WERI-Rb-1 (cell line): Measurements from ENCODE around the gene EMID1.

ENCODE experiments used
- DNase-seq: peaks from one replicate; pipeline ENCODE4 v3.0.0-alpha.2; 2020
- H3K27ac ChIP-seq: fragments of 250-450 bp; sonication (Bioruptor Pico); 2 replicates; pipeline ENCODE4 v1.5.1; 2020; ENCODE audit warnings: mild to moderate bottlenecking, moderate library complexity
- H3K27me3 ChIP-seq: fragments of 250-450 bp; sonication (Bioruptor Pico); 2 replicates; pipeline ENCODE4 v1.5.1; 2021; ENCODE audit warnings: mild to moderate bottlenecking, low read depth, moderate library complexity; ENCODE audit not compliant: insufficient read depth, severe bottlenecking
- H3K36me3 ChIP-seq: fragments of 250-450 bp; sonication (Bioruptor Pico); 2 replicates; pipeline ENCODE4 v1.5.1; 2020; ENCODE audit warnings: mild to moderate bottlenecking, moderate library complexity
- H3K4me3 ChIP-seq: 2 replicates; pipeline ENCODE4 v1.5.1; 2011; ENCODE audit warnings: low read depth, mild to moderate bottlenecking, control low read depth, low read length
- H3K9me3 ChIP-seq: fragments of 250-450 bp; sonication (Bioruptor Pico); 2 replicates; pipeline ENCODE4 v1.5.1; 2021; ENCODE audit warnings: mild to moderate bottlenecking, moderate library complexity; ENCODE audit not compliant: severe bottlenecking
- CTCF ChIP-seq: IDR thresholded peaks from 2 replicates; pipeline ENCODE4 v1.5.1; 2011; ENCODE audit warnings: low read depth, mild to moderate bottlenecking, control low read depth, inconsistent platforms, low read length

EMID1 gene

GRCh38 chr22:29251265-29251664 lies 45.6 kb downstream of the EMID1 start:
- TF ChIP-seq CTCF: no peak
- no peak for DNase-seq
- no peak overlapping the region for H3K27ac ChIP-seq
- H3K36me3 ChIP-seq: no peaks in the 10 kb centered on the region
- H3K4me3 ChIP-seq: no peak overlapping the region
- H3K9me3 ChIP-seq: no peaks in the 10 kb centered on the region
- no peaks in the 10 kb centered on the region for H3K27me3 ChIP-seq

GRCh38 chr22:29251981-29252911 lies 46.5 kb downstream of the EMID1 start:
- no peak overlapping the region for H3K27ac ChIP-seq
- no peak for TF ChIP-seq CTCF
- DNase-seq: no peak
- no peak overlapping the region for H3K4me3 ChIP-seq
- H3K36me3 ChIP-seq: no peaks in the 10 kb centered on the region
- no peaks in the 10 kb centered on the region for H3K9me3 ChIP-seq
- H3K27me3 ChIP-seq: no peaks in the 10 kb centered on the region

DNA sequence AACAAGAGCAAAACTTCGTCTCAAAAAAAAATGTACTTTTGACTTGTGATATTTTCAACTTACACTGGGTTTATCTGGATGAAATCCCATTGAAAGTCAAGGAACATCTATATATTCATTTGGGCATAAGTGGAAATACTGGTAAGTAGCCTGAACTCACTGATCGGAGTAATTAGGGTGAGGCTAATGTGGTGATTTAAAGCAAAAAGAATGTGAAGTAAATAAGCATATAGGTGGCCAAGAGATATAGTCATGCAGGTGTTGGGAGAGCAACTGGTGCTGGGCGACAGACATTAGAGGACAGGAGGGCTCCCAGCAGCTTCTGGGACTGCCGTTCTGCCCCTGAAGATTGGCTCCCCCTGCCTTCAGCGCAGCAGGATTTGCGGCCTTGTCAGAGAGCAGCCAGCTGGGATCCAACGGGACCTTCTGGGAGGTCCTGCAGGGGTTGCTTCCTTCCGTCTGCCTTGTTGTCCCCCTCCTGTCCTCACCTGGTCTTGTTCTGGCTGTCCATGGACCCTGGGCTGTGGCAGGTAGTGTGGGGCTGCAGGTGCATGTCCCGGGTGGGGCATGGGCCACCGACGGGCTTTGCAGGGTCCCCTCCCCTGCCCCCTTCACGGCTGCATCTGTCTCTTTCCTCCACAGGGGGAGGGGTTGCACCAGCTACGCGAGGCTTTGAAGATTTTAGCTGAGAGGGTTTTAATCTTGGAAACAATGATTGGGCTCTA lies 48.0 kb downstream of the EMID1 start:
- Histone ChIP-seq H3K4me3 (no peak overlapping the region), H3K27ac (peak overlapping the region; percentile 32), H3K9me3 (no peaks in the 10 kb centered on the region), H3K36me3 (peaks cover 2% of the 10 kb centered on the region; the same call in 1 of the 2 replicates), H3K27me3 (no peaks in the 10 kb centered on the region)
- no peak for TF ChIP-seq CTCF
- DNase-seq: no peak

GRCh38 chr22:29254286-29254660 lies 48.6 kb downstream of the EMID1 start:
- peak overlapping the region; percentile 32 for H3K27ac ChIP-seq
- no peak for TF ChIP-seq CTCF
- no peaks in the 10 kb centered on the region for H3K27me3 ChIP-seq
- peaks cover 5% of the 10 kb centered on the region for H3K36me3 ChIP-seq
- H3K4me3 ChIP-seq: no peak overlapping the region
- no peaks in the 10 kb centered on the region for H3K9me3 ChIP-seq
- DNase-seq: no peak

DNA sequence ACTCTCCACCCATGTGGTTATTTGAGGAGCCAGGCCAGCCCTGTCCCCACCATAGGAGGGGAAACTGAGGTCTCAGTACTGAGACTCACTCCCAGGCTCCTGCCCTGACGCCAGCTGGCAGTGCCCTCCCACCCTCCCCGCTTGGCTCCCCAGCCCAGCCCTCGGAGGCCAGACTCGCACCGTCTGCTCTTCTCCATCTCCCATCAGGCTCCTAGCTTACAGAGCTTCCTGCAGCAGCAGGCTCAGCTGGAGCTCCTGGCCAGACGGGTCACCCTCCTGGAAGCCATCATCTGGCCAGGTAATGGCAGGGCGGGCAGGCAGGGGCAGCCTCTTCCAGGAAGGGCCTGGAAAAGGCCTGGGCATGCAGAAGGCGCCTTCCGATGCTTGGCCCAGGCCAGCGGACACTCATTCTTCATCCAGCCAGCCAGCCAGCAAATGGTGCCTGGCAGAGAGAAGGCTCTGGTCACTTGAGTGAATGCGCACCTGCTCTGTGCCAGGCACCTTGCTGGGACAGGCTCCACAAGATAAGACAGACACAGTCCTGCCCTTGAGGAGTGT lies 49.4 kb downstream of the EMID1 start:
- Histone ChIP-seq H3K27ac (no peak overlapping the region), H3K36me3 (peaks cover 14% of the 10 kb centered on the region), H3K4me3 (no peak overlapping the region), H3K9me3 (no peaks in the 10 kb centered on the region), H3K27me3 (no peaks in the 10 kb centered on the region)
- TF ChIP-seq CTCF: no peak
- no peak for DNase-seq
